ENCODE measurements around the gene KIF1B. TPM values are rescaled to one million over a fixed set of nuclear protein-coding genes. Genes with fewer than 3 reads are reported as not detected.

The KIF1B gene
- polyA plus RNA-seq, 1 donor from 2014 or later: 1.8 TPM

Other genes starting within 250 kb of the KIF1B start
- 1.3 TPM for gene RBP7, start 213.3 kb upstream of the KIF1B start, polyA plus RNA-seq
- gene UBE4B, start 177.6 kb upstream of the KIF1B start, polyA plus RNA-seq: 9.0 TPM
- 44.8 TPM for gene PGD, start 188.5 kb downstream of the KIF1B start, polyA plus RNA-seq
- gene CENPS, start 219.9 kb downstream of the KIF1B start, polyA plus RNA-seq: 12.3 TPM
- not detected for gene CORT, start 239.5 kb downstream of the KIF1B start, polyA plus RNA-seq

All from IgD-negative memory B cell (primary cell).